Tibial nerve (tissue), 4 donors: ENCODE data around the gene CDH20. TPM values are rescaled to one million over a fixed set of nuclear protein-coding genes. Genes with fewer than 3 reads are reported as not detected.

Experiments
- DNase-seq, 2 donors: peaks; one replicate each; pipeline ENCODE4 v3.0.0-alpha.2; 2019; ENCODE audit warnings: low spot score in 2 of 2
- H3K27ac ChIP-seq, 4 donors: fragments of 200-600 bp; sonication (generic) in 3 of 4; one replicate each; pipeline ENCODE4 v1.5.1; 2017 to 2019; ENCODE audit warnings: mild to moderate bottlenecking in 1 of 4
- H3K27me3 ChIP-seq, 2 donors: fragments of 200-600 bp; sonication (generic) in 1 of 2; one replicate each; pipeline versions ENCODE4 v1.5.1 to v1.6.0; 2017 to 2019
- H3K36me3 ChIP-seq, 3 donors: fragments of 200-600 bp; sonication (generic); one replicate each; pipeline ENCODE4 v1.5.1; 2018 to 2019
- H3K4me1 ChIP-seq, 4 donors: fragments of 200-600 bp; sonication (generic) in 3 of 4; one replicate each; pipeline ENCODE4 v1.5.1; 2017 to 2019
- H3K4me3 ChIP-seq, 4 donors: fragments of 200-600 bp; sonication (generic) in 3 of 4; one replicate each; pipeline ENCODE4 v1.5.1; 2017 to 2019; ENCODE audit warnings: mild to moderate bottlenecking in 1 of 4, moderate library complexity in 1 of 4
- H3K9me3 ChIP-seq, 4 donors: fragments of 200-600 bp; sonication (generic) in 3 of 4; one replicate each; pipeline ENCODE4 v1.5.1; 2017 to 2019
- EP300 ChIP-seq, 2 donors: sonication (generic); formaldehyde crosslinking; IDR thresholded peaks; one replicate each; pipeline ENCODE4 v1.6.1; 2017; ENCODE audit warnings: antibody characterized with exemption in 2 of 2, mild to moderate bottlenecking in 1 of 2
- POLR2A ChIP-seq, 2 donors: fragments of 450-650 bp; IDR thresholded peaks; one replicate each; pipeline ENCODE4 v1.6.1; 2017; ENCODE audit warnings: antibody characterized with exemption in 2 of 2, mild to moderate bottlenecking in 2 of 2, moderate library complexity in 2 of 2
- WGBS, 2 donors: methylation state at CpG; one replicate each; pipeline ENCODE4 v1.1.5; 2018; 5-methylcytosine and 5-hydroxymethylcytosine counted together
- total RNA-seq, 4 donors: library from RNA; depleted of rRNA; stranded (reverse); fragments of >200 nt; gene quantifications; one replicate each; pipeline ENCODE4 v1.1.0, GENCODE V29; 2016
- TF ChIP-seq, protein P1 (sequence below), 5 experiments: fragments of 200-600 bp in 3 of 5; fragments of 450-650 bp in 2 of 5; sonication (generic) in 3 of 5; IDR thresholded peaks; one replicate each; pipeline ENCODE4 v1.5.1; 2016 to 2019; ENCODE audit warnings: antibody characterized with exemption in 5 of 5, mild to moderate bottlenecking in 3 of 5, moderate library complexity in 2 of 5

Gene CDH20
- total RNA-seq, 4 donors from 2014 or later, result 0.39 to 1.0 (median 0.90) TPM; not detected in 1

DNA sequence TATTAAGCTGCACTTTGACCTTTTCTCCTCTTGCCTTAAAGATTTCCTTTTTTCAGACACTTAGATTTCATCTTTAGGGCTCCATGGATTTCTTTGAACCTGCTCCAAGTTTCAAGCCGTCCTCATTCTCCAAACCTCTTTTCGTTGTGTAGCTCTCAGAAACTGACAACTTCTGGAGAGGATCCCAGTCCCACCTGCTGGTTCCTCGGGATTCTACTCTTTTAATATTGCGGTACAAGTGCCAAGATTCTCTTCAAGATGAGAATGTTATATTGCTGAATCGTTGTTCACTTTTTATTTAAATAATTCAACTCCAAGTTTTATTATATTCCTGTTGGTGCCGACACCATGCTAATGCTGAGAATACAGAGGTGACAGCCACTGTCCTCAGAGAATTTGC lies 141.1 kb downstream of the CDH20 start:
- TF ChIP-seq, protein P1, sequence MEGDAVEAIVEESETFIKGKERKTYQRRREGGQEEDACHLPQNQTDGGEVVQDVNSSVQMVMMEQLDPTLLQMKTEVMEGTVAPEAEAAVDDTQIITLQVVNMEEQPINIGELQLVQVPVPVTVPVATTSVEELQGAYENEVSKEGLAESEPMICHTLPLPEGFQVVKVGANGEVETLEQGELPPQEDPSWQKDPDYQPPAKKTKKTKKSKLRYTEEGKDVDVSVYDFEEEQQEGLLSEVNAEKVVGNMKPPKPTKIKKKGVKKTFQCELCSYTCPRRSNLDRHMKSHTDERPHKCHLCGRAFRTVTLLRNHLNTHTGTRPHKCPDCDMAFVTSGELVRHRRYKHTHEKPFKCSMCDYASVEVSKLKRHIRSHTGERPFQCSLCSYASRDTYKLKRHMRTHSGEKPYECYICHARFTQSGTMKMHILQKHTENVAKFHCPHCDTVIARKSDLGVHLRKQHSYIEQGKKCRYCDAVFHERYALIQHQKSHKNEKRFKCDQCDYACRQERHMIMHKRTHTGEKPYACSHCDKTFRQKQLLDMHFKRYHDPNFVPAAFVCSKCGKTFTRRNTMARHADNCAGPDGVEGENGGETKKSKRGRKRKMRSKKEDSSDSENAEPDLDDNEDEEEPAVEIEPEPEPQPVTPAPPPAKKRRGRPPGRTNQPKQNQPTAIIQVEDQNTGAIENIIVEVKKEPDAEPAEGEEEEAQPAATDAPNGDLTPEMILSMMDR (IDR thresholded peaks at IDR 0.05), result no peak
- TF ChIP-seq EP300 (IDR thresholded peaks at IDR 0.05), result no peak
- no peak for TF ChIP-seq POLR2A (IDR thresholded peaks at IDR 0.05)
- H3K27ac ChIP-seq, result no peak overlapping the region
- no peak for DNase-seq
- H3K4me3 ChIP-seq, result no peak overlapping the region
- no peaks in the 10 kb centered on the region for H3K27me3 ChIP-seq
- H3K4me1 ChIP-seq, result no peaks in the 10 kb centered on the region
- H3K36me3 ChIP-seq, result no peaks in the 10 kb centered on the region
- no peaks in the 10 kb centered on the region for H3K9me3 ChIP-seq
- 47 to 65% methylated on average over 6 of the region's 6 CpGs for WGBS, 2 donors

DNA sequence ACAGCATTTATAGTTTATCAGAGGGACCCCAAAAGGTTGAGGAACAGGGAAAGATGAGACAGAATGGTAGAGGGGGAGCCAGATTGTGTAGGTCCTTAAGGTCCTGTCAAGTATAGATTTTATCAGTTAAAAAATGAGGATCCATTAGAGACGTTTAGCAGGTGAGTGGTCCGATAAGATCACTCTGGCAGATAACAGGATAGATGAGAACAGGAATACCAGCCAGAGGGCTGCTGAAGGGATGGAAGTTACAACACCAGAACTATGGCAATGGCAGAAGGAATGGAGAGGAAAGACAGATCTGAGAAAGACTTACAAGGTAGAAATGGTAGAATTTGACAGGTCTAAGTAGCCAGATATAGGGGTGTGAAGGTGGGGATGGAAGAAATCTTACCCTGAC lies 141.7 kb downstream of the CDH20 start:
- no peaks in the 10 kb centered on the region for H3K4me1 ChIP-seq
- WGBS, 2 donors, result 87 to 93% methylated on average over 2 of the region's 2 CpGs

DNA sequence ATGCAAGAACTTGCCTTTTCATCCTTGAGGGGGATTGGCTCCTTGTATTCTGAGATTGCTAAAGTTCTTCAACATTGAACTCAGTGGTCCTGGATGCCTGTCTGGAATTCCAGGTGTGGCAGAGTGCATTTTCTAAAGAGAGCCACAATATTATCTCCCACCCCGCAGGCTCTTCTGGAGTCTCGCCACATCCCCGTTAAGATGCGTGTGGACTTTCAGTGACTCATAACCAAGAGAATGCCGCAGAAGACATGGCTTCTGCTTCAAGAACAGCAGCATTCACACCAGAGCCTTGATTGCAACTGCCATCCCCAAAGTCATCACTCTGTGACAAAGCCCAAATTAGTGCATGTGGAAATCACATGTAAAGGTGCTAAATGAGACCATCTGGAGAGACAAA lies 142.7 kb downstream of the CDH20 start:
- TF ChIP-seq, protein P1 (IDR thresholded peaks at IDR 0.05), result no peak
- TF ChIP-seq EP300 (IDR thresholded peaks at IDR 0.05) (no peak), POLR2A (IDR thresholded peaks at IDR 0.05) (no peak)
- Histone ChIP-seq H3K4me1 (no peaks in the 10 kb centered on the region), H3K9me3 (no peaks in the 10 kb centered on the region), H3K27ac (no peak overlapping the region), H3K36me3 (no peaks in the 10 kb centered on the region), H3K27me3 (no peaks in the 10 kb centered on the region), H3K4me3 (no peak overlapping the region)
- 93 to 97% methylated on average over 5 of the region's 5 CpGs for WGBS, 2 donors
- DNase-seq, result no peak

More for the DNA sequence above, 141.7 kb downstream of the CDH20 start:
- no peaks in the 10 kb centered on the region for H3K9me3 ChIP-seq
- no peaks in the 10 kb centered on the region for H3K27me3 ChIP-seq
- no peak overlapping the region for H3K4me3 ChIP-seq
- no peak overlapping the region for H3K27ac ChIP-seq
- no peak for TF ChIP-seq POLR2A (IDR thresholded peaks at IDR 0.05)
- TF ChIP-seq EP300 (IDR thresholded peaks at IDR 0.05), result no peak
- TF ChIP-seq, protein P1 (IDR thresholded peaks at IDR 0.05), result no peak
- no peaks in the 10 kb centered on the region for H3K36me3 ChIP-seq
- DNase-seq, result no peak

DNA sequence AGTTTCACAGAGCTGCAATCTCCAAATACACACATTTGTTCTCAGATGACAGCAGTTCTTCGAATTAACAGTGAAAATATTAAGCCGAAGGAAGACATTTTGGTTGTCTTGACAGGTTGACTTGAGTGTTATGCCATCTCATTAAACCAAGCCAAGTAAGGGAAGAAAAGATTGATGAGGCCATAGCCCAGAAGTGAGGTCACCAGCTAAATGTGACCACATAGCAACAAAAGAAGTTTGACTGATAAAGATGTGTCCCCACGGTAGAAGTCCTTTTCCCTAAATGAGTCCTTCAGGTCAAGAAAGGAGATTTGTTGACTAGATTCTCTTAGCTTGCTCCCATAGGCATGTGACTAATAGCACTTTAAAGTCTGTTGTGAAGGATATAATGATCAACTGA lies 156.1 kb downstream of the CDH20 start:
- Histone ChIP-seq H3K4me1 (no peaks in the 10 kb centered on the region), H3K27ac (no peak overlapping the region), H3K9me3 (no peaks in the 10 kb centered on the region), H3K27me3 (no peaks in the 10 kb centered on the region), H3K36me3 (no peaks in the 10 kb centered on the region), H3K4me3 (no peak overlapping the region)
- no peak for DNase-seq
- whole genome bisulfite sequencing, 2 donors, result 75 to 81% methylated on average over 3 of the region's 3 CpGs
- TF ChIP-seq EP300 (IDR thresholded peaks at IDR 0.05) (no peak), POLR2A (IDR thresholded peaks at IDR 0.05) (no peak)
- TF ChIP-seq, protein P1 (IDR thresholded peaks at IDR 0.05), result no peak

DNA sequence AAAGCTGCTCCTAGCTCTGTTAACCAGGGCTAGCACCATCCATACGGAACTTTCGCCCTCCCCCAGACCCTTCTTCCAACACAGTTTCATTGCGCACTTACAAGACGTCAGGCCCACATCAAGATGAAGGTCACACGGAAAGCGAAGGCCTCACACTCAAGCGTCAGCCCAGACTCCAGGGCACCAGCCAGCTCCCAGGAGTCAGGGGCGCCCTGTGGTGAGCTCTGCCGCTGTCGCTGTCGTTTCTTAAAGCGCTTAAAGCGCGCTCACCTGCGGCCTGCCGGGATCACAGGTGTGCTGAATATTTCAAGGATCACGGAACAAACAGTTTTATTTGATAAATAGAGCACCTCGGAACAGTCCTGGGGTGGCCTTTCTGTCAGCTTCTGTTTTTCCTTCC lies 163.1 kb downstream of the CDH20 start:
- H3K27me3 ChIP-seq, result no peaks in the 10 kb centered on the region
- H3K4me1 ChIP-seq, result no peaks in the 10 kb centered on the region
- no peaks in the 10 kb centered on the region for H3K36me3 ChIP-seq
- no peak for DNase-seq
- TF ChIP-seq POLR2A (IDR thresholded peaks at IDR 0.05) (no peak), EP300 (IDR thresholded peaks at IDR 0.05) (no peak)
- TF ChIP-seq, protein P1 (IDR thresholded peaks at IDR 0.05), result no peak
- WGBS, 2 donors, result 73 to 80% methylated on average over 18 of the region's 18 CpGs
- H3K27ac ChIP-seq, result no peak overlapping the region
- no peak overlapping the region for H3K4me3 ChIP-seq
- no peaks in the 10 kb centered on the region for H3K9me3 ChIP-seq
